ENCODE results near the gene SLC38A3.

GRCh38 chr3:50213373-50213772 lies 8.3 kb downstream of the SLC38A3 start:
- TF ChIP-seq, protein P1, sequence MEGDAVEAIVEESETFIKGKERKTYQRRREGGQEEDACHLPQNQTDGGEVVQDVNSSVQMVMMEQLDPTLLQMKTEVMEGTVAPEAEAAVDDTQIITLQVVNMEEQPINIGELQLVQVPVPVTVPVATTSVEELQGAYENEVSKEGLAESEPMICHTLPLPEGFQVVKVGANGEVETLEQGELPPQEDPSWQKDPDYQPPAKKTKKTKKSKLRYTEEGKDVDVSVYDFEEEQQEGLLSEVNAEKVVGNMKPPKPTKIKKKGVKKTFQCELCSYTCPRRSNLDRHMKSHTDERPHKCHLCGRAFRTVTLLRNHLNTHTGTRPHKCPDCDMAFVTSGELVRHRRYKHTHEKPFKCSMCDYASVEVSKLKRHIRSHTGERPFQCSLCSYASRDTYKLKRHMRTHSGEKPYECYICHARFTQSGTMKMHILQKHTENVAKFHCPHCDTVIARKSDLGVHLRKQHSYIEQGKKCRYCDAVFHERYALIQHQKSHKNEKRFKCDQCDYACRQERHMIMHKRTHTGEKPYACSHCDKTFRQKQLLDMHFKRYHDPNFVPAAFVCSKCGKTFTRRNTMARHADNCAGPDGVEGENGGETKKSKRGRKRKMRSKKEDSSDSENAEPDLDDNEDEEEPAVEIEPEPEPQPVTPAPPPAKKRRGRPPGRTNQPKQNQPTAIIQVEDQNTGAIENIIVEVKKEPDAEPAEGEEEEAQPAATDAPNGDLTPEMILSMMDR (IDR thresholded peaks at IDR 0.05) = no peak
- TF ChIP-seq POLR2A (IDR thresholded peaks at IDR 0.05) = no peak
